Mucosa of rectum (tissue), 2 donors: ENCODE results near the gene PLEKHA6.
A peak's percentile ranks its signal among the peaks of the same experiment; 100 is the strongest.
"Not testable (repeated sequence)": the region's sequence is repeated elsewhere in the genome, so short reads cannot be mapped to it uniquely, and the experiment has no call there.

Source experiments
- H3K27ac ChIP-seq, 2 donors: one replicate each; pipeline ENCODE4 v1.7.0; 2013; ENCODE audit warnings: inconsistent platforms in 2 of 2, low read depth in 2 of 2, low read length in 2 of 2
- H3K27me3 ChIP-seq, 2 donors: one replicate each; pipeline ENCODE4 v1.7.0; 2013; ENCODE audit warnings: low read length in 2 of 2; ENCODE audit not compliant: control insufficient read depth in 2 of 2, insufficient read depth in 2 of 2
- H3K36me3 ChIP-seq, 2 donors: one replicate each; pipeline ENCODE4 v1.7.0; 2013; ENCODE audit warnings: low read length in 2 of 2; ENCODE audit not compliant: control insufficient read depth in 2 of 2, insufficient read depth in 2 of 2
- H3K4me1 ChIP-seq, 2 donors: one replicate each; pipeline ENCODE4 v1.7.0; 2013; ENCODE audit warnings: low read length in 2 of 2, mild to moderate bottlenecking in 1 of 2; ENCODE audit not compliant: control insufficient read depth in 2 of 2, insufficient read depth in 2 of 2
- H3K4me3 ChIP-seq, 2 donors: one replicate each; pipeline ENCODE4 v1.7.0; 2013; ENCODE audit warnings: low read length in 2 of 2
- H3K9ac ChIP-seq, 2 donors: one replicate each; pipeline ENCODE4 v1.7.0; 2013; ENCODE audit warnings: low read length in 2 of 2, low read depth in 1 of 2, mild to moderate bottlenecking in 1 of 2
- H3K9me3 ChIP-seq, 2 donors: one replicate each; pipeline ENCODE4 v1.7.0; 2013; ENCODE audit warnings: low read length in 2 of 2; ENCODE audit not compliant: control insufficient read depth in 2 of 2
- donor health status: healthy.
- donor health status: Normal muscosa, but diverticular disease.

PLEKHA6 gene

GRCh38 chr1:204239401-204239800 lies 120.3 kb downstream of the PLEKHA6 start:
- H3K36me3 ChIP-seq, result peaks cover 55 to 63% of the 10 kb centered on the region in 2 donors
- H3K27ac ChIP-seq, H3K4me3 ChIP-seq, H3K4me1 ChIP-seq, H3K27me3 ChIP-seq, H3K9me3 ChIP-seq, H3K9ac ChIP-seq: not testable (repeated sequence)

DNA sequence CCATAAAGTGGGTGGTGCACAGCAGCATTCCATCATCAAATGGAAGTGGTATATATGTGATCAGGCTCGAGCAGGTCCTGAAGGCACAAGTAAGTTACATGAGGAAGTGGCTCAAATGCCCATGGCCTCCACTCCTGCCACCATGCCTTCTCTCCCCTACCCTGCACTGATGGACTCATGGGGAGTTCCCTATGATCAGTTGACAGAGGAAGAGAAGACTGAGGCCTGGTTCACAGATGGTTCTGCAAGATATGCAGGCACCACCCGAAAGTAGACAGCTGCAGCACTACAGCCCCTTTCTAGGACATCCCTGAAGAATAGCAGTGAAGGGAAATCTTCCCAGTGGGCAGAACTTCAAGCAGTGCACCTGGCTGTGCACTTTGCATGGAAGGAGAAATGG lies 121.2 kb downstream of the PLEKHA6 start:
- not testable (repeated sequence) for H3K4me3 ChIP-seq, H3K4me1 ChIP-seq, H3K27ac ChIP-seq, H3K27me3 ChIP-seq, H3K9ac ChIP-seq, H3K9me3 ChIP-seq
- peaks cover 61 to 70% of the 10 kb centered on the region in 2 donors for H3K36me3 ChIP-seq

GRCh38 chr1:204237515-204237914 lies 122.2 kb downstream of the PLEKHA6 start:
- H3K9me3 ChIP-seq, H3K9ac ChIP-seq, H3K27ac ChIP-seq, H3K27me3 ChIP-seq, H3K4me1 ChIP-seq, H3K4me3 ChIP-seq: not testable (repeated sequence)
- H3K36me3 ChIP-seq, result peaks cover 53 to 62% of the 10 kb centered on the region in 2 donors

DNA sequence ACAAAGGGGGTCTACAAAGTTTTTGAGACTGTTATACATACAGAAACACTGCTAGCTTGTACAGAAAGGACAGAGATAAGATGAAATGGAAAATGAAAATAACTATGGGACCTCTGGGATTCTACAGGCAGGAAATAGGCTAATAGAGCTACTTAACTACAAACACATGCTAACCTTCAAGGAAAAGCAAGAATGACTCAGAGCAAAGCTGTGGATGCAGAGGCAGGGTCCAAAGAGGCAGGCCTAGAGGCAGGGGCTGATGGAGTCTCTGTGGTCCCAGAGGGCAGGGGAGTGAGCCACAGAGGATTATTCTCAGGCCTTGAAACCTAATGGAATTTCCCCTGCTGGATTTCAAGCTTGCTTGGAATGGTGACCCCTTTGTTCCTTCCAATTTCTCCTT lies 127.2 kb downstream of the PLEKHA6 start:
- Histone ChIP-seq H3K27me3 (no peaks in the 10 kb centered on the region), H3K4me3 (no peak overlapping the region), H3K9me3 (no peaks in the 10 kb centered on the region), H3K36me3 (peaks cover 59 to 72% of the 10 kb centered on the region in 2 donors), H3K9ac (no peak overlapping the region), H3K27ac (no peak overlapping the region), H3K4me1 (peaks cover 0 to 5% of the 10 kb centered on the region in 2 donors)

DNA sequence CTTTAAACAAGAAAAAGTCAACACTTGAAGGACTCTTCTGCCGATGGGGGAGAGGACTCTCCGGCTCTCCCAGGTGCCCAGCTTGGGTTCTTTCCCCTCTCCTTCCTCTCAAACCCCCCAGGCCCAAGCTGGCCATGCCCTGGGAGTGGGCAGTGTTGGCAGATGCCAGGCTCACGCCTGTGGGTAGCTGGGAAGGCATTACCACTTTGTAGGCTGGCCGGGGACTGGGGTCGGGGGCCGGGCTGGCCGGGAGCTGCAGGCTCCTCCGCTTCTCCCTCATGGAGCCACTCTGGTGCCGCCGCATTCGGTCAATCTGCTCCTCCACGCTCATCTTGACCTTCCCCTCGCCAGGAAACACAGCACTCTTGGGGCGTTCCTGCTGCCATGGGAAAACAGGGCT lies 129.5 kb downstream of the PLEKHA6 start:
- Histone ChIP-seq H3K27me3 (no peaks in the 10 kb centered on the region), H3K9ac (no peak overlapping the region), H3K4me3 (no peak overlapping the region), H3K4me1 (peaks cover 13 to 16% of the 10 kb centered on the region in 2 donors), H3K36me3 (peaks cover 69 to 79% of the 10 kb centered on the region in 2 donors), H3K9me3 (no peaks in the 10 kb centered on the region), H3K27ac (no peak overlapping the region)

DNA sequence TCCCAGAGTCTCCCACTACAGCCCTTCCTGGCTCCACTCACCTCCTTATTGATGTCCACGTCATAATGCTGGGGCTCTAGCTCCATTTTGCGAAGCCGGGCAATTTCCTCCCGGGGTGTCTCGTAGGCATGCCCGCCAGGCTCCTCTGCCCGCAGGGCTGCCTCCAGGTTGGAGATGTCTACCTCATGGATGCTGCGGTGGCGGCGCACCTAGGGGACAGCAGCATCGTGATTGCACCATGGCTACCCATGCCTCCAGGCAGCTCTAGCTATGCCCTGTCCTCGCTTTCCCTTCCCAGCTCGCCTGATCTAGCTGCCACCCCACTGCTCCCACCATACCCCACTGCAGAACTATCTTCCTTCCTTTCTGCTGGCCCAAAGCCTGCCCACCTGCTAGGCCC lies 130.8 kb downstream of the PLEKHA6 start:
- Histone ChIP-seq H3K36me3 (peaks cover 68 to 79% of the 10 kb centered on the region in 2 donors), H3K9ac (no peak overlapping the region), H3K27me3 (no peaks in the 10 kb centered on the region), H3K4me1 (peaks cover 13 to 16% of the 10 kb centered on the region in 2 donors), H3K4me3 (no peak overlapping the region), H3K9me3 (no peaks in the 10 kb centered on the region), H3K27ac (no peak overlapping the region)

DNA sequence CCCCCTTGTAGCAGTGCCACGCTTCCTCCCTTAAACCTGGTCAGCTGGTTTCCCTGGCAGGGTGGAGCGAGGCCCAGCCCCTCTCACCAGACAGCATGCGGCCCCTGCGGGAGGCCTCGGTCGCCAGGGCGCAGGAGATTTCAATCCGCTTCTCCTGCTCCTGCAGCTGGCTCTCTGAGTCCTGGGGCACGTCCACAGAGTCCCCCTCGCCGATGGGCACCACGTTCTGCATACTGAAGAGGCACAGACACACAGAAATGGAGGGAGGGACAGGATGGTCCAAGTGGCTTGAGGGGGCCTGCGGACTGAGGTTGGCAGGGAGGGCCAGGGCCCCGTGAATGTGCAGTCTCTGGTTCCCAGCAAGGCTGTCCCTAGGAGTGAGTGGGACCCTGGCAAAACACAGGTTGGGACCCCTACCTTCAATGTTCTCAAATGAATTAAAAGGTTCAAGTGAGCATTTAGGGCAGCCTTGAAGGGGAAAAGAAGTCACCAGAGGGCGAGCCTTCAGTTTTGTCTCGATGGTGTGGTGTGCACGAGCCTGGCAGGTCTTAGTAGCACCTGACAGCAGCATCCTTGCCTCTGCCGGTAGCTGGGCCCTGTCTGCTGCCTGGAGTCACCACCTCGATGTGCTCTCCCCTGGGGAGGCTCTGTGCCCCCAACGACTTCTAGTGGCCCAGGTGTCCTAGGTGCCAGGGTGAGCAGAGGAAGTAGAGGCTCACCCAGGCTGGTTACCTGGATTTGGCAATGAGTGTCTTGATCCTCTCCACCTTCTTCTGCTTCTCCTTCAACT lies 131.5 kb downstream of the PLEKHA6 start:
- H3K9ac ChIP-seq, result no peak overlapping the region
- peak overlapping the region in 1 of 2 donors; percentile 32 for H3K27ac ChIP-seq
- peaks cover 68 to 79% of the 10 kb centered on the region in 2 donors for H3K36me3 ChIP-seq
- H3K27me3 ChIP-seq, result no peaks in the 10 kb centered on the region
- no peak overlapping the region for H3K4me3 ChIP-seq
- no peaks in the 10 kb centered on the region for H3K9me3 ChIP-seq
- H3K4me1 ChIP-seq, result peaks cover 13 to 16% of the 10 kb centered on the region in 2 donors

GRCh38 chr1:204227351-204227750 lies 132.4 kb downstream of the PLEKHA6 start:
- H3K27ac ChIP-seq, result peak overlapping the region in 1 of 2 donors; percentile 70
- peaks cover 71 to 81% of the 10 kb centered on the region in 2 donors for H3K36me3 ChIP-seq
- peaks cover 13 to 16% of the 10 kb centered on the region in 2 donors for H3K4me1 ChIP-seq
- no peaks in the 10 kb centered on the region for H3K9me3 ChIP-seq
- no peak overlapping the region for H3K9ac ChIP-seq
- H3K27me3 ChIP-seq, result no peaks in the 10 kb centered on the region
- no peak overlapping the region for H3K4me3 ChIP-seq

DNA sequence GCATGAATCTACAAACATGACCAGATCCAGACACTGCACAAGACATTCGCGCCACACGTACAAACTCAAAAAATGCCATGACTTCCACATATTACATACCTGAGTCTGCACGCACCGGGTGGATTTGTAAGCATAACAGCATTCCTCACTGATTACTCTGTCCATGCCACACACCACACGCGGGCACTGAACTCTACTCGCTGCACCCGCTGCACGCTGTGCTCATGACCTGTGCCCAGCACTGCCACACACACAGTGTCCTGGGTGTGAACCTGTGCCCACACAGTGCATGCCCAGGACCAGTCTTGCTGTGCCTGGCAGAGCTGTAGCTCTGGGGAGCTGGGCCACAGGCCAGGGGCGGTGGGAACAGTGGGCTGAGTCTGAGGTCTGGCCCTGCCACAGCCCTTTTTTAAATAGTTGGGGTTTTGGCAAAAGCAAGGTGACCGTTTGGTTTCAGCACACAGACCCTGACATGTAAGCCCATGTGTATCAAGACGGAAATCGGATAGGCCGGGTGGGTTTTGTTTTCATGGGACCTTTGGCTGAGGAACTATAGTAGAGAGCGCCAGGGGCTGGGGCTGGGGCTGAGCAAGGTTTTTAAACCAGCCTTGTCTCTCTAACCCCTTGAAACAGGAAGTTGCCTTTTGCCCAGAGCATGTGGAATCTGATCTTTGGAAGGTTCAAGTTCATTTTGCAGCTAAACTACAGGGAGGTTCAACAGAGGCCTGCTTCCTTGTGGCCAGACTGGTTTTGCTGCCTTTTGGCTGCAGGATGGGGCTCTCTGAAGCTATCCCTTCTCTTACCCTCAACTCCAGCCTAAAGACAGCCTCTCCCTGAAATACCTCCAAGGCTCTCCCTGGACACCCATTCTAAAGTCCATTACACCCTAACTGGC lies 133.6 kb downstream of the PLEKHA6 start:
- Histone ChIP-seq H3K9ac (peak overlapping the region in 1 of 2 donors; percentile 4), H3K27ac (peak overlapping the region in 1 of 2 donors; percentile 70), H3K36me3 (peaks cover 73 to 82% of the 10 kb centered on the region in 2 donors), H3K27me3 (no peaks in the 10 kb centered on the region), H3K9me3 (no peaks in the 10 kb centered on the region), H3K4me1 (peaks cover 13 to 16% of the 10 kb centered on the region in 2 donors), H3K4me3 (no peak overlapping the region)

GRCh38 chr1:204224655-204225054 lies 135.1 kb downstream of the PLEKHA6 start:
- peaks cover 13 to 16% of the 10 kb centered on the region in 2 donors for H3K4me1 ChIP-seq
- H3K4me3 ChIP-seq, result no peak overlapping the region
- H3K9ac ChIP-seq, result no peak overlapping the region
- H3K9me3 ChIP-seq, result no peaks in the 10 kb centered on the region
- peaks cover 67 to 78% of the 10 kb centered on the region in 2 donors for H3K36me3 ChIP-seq
- no peaks in the 10 kb centered on the region for H3K27me3 ChIP-seq
- no peak overlapping the region for H3K27ac ChIP-seq
